Nephron (organoid): Measurements from ENCODE around the gene SPIRE1.

Experiments used
- H3K27ac Mint-ChIP-seq, 3 experiments: 2 replicates each; pipeline ENCODE4 v1.8.0; 2020; ENCODE audit warnings: mixed read lengths in 3 of 3, mild to moderate bottlenecking in 2 of 3, moderate library complexity in 1 of 3
- H3K27me3 Mint-ChIP-seq: 2 replicates; pipeline ENCODE4 v1.8.0; 2021; ENCODE audit warnings: low read depth, mild to moderate bottlenecking, moderate library complexity, mixed read lengths
- H3K36me3 Mint-ChIP-seq: 2 replicates; pipeline ENCODE4 v1.8.0; 2020; ENCODE audit warnings: low read depth, mixed read lengths
- H3K4me1 Mint-ChIP-seq: 2 replicates; pipeline ENCODE4 v1.8.0; 2020; ENCODE audit warnings: mixed read lengths
- H3K4me3 Mint-ChIP-seq, 3 experiments: 2 replicates each; pipeline ENCODE4 v1.8.0; 2020; ENCODE audit warnings: mild to moderate bottlenecking in 3 of 3, mixed read lengths in 3 of 3, moderate library complexity in 2 of 3
- H3K9me3 Mint-ChIP-seq: 2 replicates; pipeline ENCODE4 v1.8.0; 2020; ENCODE audit warnings: mixed read lengths
- CTCF ChIP-seq, 3 experiments: fragments of 200-600 bp; sonication (generic); IDR thresholded peaks; one replicate each; pipeline ENCODE4 v1.5.0; 2021; ENCODE audit warnings: antibody characterized with exemption in 3 of 3; ENCODE audit not compliant: unreplicated experiment in 3 of 3

Gene SPIRE1

GRCh38 chr18:12456441-12456840 is 201.5 kb downstream of the SPIRE1 start:
- Mint-ChIP-seq H3K27me3 (no peaks in the 10 kb centered on the region), H3K27ac (no peak overlapping the region), H3K4me1 (peaks cover 10% of the 10 kb centered on the region), H3K4me3 (no peak overlapping the region), H3K36me3 (peaks cover 53% of the 10 kb centered on the region), H3K9me3 (no peaks in the 10 kb centered on the region)
- no peak for TF ChIP-seq CTCF (IDR thresholded peaks at IDR 0.05; ENCODE audit: unreplicated experiment in 3 of 3)

- H3K9me3 Mint-ChIP-seq, result no peaks in the 10 kb centered on the region
- H3K4me1 Mint-ChIP-seq, result peaks cover 6% of the 10 kb centered on the region
- no peak for TF ChIP-seq CTCF (IDR thresholded peaks at IDR 0.05; ENCODE audit: unreplicated experiment in 3 of 3)
- H3K27ac Mint-ChIP-seq, result peak overlapping the region in 2 of 3 experiments; percentile 24 to 34
- peaks cover 55% of the 10 kb centered on the region for H3K36me3 Mint-ChIP-seq
- no peak overlapping the region for H3K4me3 Mint-ChIP-seq
- no peaks in the 10 kb centered on the region for H3K27me3 Mint-ChIP-seq
Observed at GRCh38 chr18:12455496-12455895, 202.4 kb downstream of the SPIRE1 start.

- H3K4me1 Mint-ChIP-seq, result peaks cover 6% of the 10 kb centered on the region
- H3K27ac Mint-ChIP-seq, result no peak overlapping the region
Observed at GRCh38 chr18:12452784-12453183, 205.1 kb downstream of the SPIRE1 start.

GRCh38 chr18:12451428-12451827 is 206.5 kb downstream of the SPIRE1 start:
- Mint-ChIP-seq H3K9me3 (no peaks in the 10 kb centered on the region), H3K4me3 (no peak overlapping the region), H3K27me3 (no peaks in the 10 kb centered on the region), H3K36me3 (peaks cover 65% of the 10 kb centered on the region), H3K4me1 (peaks cover 6% of the 10 kb centered on the region), H3K27ac (no peak overlapping the region)
- TF ChIP-seq CTCF (IDR thresholded peaks at IDR 0.05; ENCODE audit: unreplicated experiment in 3 of 3), result no peak

More at GRCh38 chr18:12452784-12453183, 205.1 kb downstream of the SPIRE1 start:
- no peak for TF ChIP-seq CTCF (IDR thresholded peaks at IDR 0.05; ENCODE audit: unreplicated experiment in 3 of 3)
- H3K9me3 Mint-ChIP-seq, result no peaks in the 10 kb centered on the region
- H3K4me3 Mint-ChIP-seq, result no peak overlapping the region
- H3K27me3 Mint-ChIP-seq, result no peaks in the 10 kb centered on the region
- H3K36me3 Mint-ChIP-seq, result peaks cover 61% of the 10 kb centered on the region

GRCh38 chr18:12449051-12449785 is 208.7 kb downstream of the SPIRE1 start:
- H3K27me3 Mint-ChIP-seq, result no peaks in the 10 kb centered on the region
- no peak overlapping the region for H3K4me3 Mint-ChIP-seq
- H3K27ac Mint-ChIP-seq, result peak overlapping the region in 2 of 3 experiments; percentile 38 to 76
- H3K4me1 Mint-ChIP-seq, result no peaks in the 10 kb centered on the region
- H3K9me3 Mint-ChIP-seq, result peaks cover 13% of the 10 kb centered on the region
- no peak for TF ChIP-seq CTCF (IDR thresholded peaks at IDR 0.05; ENCODE audit: unreplicated experiment in 3 of 3)
- peaks cover 76% of the 10 kb centered on the region for H3K36me3 Mint-ChIP-seq

- TF ChIP-seq CTCF (IDR thresholded peaks at IDR 0.05; ENCODE audit: unreplicated experiment in 3 of 3), result no peak
- Mint-ChIP-seq H3K27me3 (no peaks in the 10 kb centered on the region), H3K9me3 (peaks cover 23% of the 10 kb centered on the region), H3K27ac (no peak overlapping the region), H3K36me3 (peaks cover 65% of the 10 kb centered on the region), H3K4me1 (no peaks in the 10 kb centered on the region), H3K4me3 (no peak overlapping the region)
Observed at GRCh38 chr18:12445554-12445953, 212.4 kb downstream of the SPIRE1 start.
